NT2/D1 (cell line): Measurements from ENCODE around the gene RIPOR3.

Source experiments
- SUZ12 ChIP-seq: IDR thresholded peaks from 2 replicates; pipeline ENCODE4 v1.6.1; 2011; ENCODE audit not compliant: insufficient read length, insufficient read depth; ENCODE audit errors: extremely low read depth
- YY1 ChIP-seq: IDR thresholded peaks from 2 replicates; pipeline ENCODE4 v1.6.1; 2011; ENCODE audit not compliant: insufficient read length, insufficient read depth
- ZNF274 ChIP-seq: IDR thresholded peaks from 2 replicates; pipeline ENCODE4 v1.6.1; 2011; ENCODE audit warnings: mild to moderate bottlenecking, low read depth, low read length

DNA sequence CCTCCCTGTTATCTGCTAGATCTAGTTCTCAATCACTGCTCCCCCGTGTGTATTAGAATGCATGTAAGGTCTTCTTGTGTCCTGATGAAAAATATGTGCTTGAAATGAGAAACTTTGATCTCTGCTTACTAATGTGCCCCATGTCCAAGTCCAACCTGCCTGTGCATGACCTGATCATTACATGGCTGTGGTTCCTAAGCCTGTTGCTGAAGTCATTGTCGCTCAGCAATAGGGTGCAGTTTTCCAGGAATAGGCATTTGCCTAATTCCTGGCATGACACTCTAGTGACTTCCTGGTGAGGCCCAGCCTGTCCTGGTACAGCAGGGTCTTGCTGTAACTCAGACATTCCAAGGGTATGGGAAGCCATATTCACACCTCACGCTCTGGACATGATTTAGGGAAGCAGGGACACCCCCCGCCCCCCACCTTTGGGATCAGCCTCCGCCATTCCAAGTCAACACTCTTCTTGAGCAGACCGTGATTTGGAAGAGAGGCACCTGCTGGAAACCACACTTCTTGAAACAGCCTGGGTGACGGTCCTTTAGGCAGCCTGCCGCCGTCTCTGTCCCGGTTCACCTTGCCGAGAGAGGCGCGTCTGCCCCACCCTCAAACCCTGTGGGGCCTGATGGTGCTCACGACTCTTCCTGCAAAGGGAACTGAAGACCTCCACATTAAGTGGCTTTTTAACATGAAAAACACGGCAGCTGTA, 107.7 kb downstream of the RIPOR3 start:
- TF ChIP-seq YY1 = no peak
- no peak for TF ChIP-seq SUZ12
- TF ChIP-seq ZNF274 = no peak
